OCI-LY3 (cell line): ENCODE measurements around the gene ANK3.

Source experiments
- EZH2phosphoT487 ChIP-seq: fragments of 200-600 bp; shearing (Covaris generic); IDR thresholded peaks from 2 replicates; pipeline ENCODE4 v1.6.1; 2018; ENCODE audit warnings: antibody characterized with exemption, mixed run types, low read depth
- TF ChIP-seq, protein P1 (sequence below): fragments of 200-600, 300-600 bp; sonication (generic); IDR thresholded peaks from 2 replicates; pipeline ENCODE4 v1.5.1; 2014; ENCODE audit warnings: antibody characterized with exemption, low read length, low read depth

DNA sequence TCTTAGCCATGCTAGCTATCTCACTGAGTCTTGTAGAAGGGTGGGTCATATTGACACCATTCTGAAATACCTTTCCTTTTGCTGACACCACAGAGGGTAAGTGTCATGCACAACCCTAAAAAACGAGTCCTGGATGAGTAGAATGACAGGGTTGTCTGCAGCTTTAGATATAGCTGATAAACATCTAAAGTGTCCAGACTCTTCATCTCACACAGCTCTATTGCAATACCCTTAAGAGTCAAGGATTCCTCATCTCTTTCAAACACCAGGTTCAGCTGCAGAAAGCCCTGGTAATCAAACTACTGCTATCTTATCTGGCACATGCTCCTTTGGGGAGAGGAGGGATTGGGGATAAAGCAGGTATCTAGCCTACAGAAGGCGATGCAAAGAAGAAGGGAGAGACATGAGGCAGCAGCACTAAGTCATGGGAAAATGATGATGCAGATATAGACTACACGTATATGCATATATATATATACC is 127.0 kb downstream of the ANK3 start:
- TF ChIP-seq, protein P1, sequence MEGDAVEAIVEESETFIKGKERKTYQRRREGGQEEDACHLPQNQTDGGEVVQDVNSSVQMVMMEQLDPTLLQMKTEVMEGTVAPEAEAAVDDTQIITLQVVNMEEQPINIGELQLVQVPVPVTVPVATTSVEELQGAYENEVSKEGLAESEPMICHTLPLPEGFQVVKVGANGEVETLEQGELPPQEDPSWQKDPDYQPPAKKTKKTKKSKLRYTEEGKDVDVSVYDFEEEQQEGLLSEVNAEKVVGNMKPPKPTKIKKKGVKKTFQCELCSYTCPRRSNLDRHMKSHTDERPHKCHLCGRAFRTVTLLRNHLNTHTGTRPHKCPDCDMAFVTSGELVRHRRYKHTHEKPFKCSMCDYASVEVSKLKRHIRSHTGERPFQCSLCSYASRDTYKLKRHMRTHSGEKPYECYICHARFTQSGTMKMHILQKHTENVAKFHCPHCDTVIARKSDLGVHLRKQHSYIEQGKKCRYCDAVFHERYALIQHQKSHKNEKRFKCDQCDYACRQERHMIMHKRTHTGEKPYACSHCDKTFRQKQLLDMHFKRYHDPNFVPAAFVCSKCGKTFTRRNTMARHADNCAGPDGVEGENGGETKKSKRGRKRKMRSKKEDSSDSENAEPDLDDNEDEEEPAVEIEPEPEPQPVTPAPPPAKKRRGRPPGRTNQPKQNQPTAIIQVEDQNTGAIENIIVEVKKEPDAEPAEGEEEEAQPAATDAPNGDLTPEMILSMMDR = no peak
- no peak for TF ChIP-seq EZH2phosphoT487
